ENCODE data around the gene TMEM259. TPM values are rescaled to one million over a fixed set of nuclear protein-coding genes. Genes with fewer than 3 reads are reported as not detected.

TMEM259 gene
- total and polyA plus RNA-seq, 2 of the 8 experiments (the other 6 are each of a cell fraction or from before 2014, with no cell fraction given) = 140 to 243 TPM

DNA sequence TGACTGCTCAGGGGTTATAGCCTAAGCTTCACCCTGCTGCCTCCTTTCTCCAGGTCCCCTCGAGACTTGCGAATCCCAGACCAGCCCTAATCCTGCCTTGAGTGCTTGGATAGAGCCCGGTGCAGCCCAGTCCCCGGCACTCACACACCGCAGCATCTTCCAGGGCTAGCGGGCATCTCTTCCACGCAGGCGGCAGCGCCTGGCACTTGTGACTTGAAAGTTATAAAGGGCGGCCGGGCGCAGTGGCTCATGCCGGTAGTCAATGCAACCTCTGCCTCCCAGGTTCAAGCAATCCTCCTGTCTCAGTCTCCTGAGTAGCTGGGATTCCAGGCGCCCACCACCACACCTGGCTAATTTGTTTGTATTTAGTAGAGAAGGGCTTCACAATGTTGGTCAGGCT is 34.8 kb downstream of the TMEM259 start:
- H2BK20ac ChIP-seq (ENCODE audit: low read length) = no peak overlapping the region
- H3K9ac ChIP-seq (replicated peaks in 1 of 4; ENCODE audit: extremely low read depth in 1 of 4, low read depth in 3 of 4, low read length in 3 of 4) = no peak overlapping the region
- no peak overlapping the region for H3K14ac ChIP-seq (ENCODE audit: insufficient read length)
- no peak overlapping the region for H4K5ac ChIP-seq (ENCODE audit: insufficient read length, low read depth, low read length)
- H3K4ac ChIP-seq (replicated peaks; ENCODE audit: insufficient read length, low read depth, low read length) = no peak overlapping the region
- peaks cover 4% of the 10 kb centered on the region; the same call in 1 of the 2 replicates for H3K23me2 ChIP-seq (ENCODE audit: low read depth, low read length)
- H3K23ac ChIP-seq (ENCODE audit: insufficient read length) = no peak overlapping the region
- H4K20me1 ChIP-seq (replicated peaks in 1 of 2; ENCODE audit: control insufficient read depth in 1 of 2, insufficient read depth in 2 of 2, low read length in 2 of 2) = peaks cover 3 to 9% of the 10 kb centered on the region in 2 experiments
- no peak overlapping the region; the same call in 1 of the 2 replicates for H4K8ac ChIP-seq (ENCODE audit: extremely low read depth, insufficient read depth, low read length)
- H3K4me1 ChIP-seq (replicated peaks in 1 of 4; ENCODE audit: control insufficient read depth in 3 of 4, insufficient read depth in 4 of 4, low read length in 3 of 4) = peaks cover 0 to 4% (median under 1%) of the 10 kb centered on the region in 4 experiments; a peak in 4 of 7 replicates
- WGBS, 2 experiments (ENCODE audit: extremely low coverage in 1 of 2, insufficient coverage in 1 of 2, insufficient read length in 1 of 2, insufficient replicate concordance in 2 of 2, low coverage in 1 of 2, low lambda C conversion rate in 2 of 2, missing lambda C conversion rate in 1 of 2) = 93% methylated on average over 14 of the region's 14 CpGs; no CpG with 5 or more reads in 1 of the 2 experiments
- FAIRE-seq = no peak
- H3K18ac ChIP-seq (ENCODE audit: extremely low read depth, low read length) = no peak overlapping the region
- H2BK5ac ChIP-seq (ENCODE audit: low read depth, low read length) = no peak overlapping the region
- no peak for DNase-seq (ENCODE audit: low read depth in 1 of 2, low spot score in 2 of 2)
- no peaks in the 10 kb centered on the region for H3K27me3 ChIP-seq (replicated peaks in 1 of 4; ENCODE audit: control insufficient read depth in 3 of 4, extremely low read depth in 1 of 4, insufficient read depth in 3 of 4, low read length in 3 of 4)
- H3K79me1 ChIP-seq (ENCODE audit: low read depth, low read length) = peaks cover 5% of the 10 kb centered on the region
- H2BK15ac ChIP-seq (ENCODE audit: low read length) = no peak overlapping the region
- H3K56ac ChIP-seq (replicated peaks; ENCODE audit: insufficient read length, low read depth, low read length) = no peak overlapping the region
- no peak overlapping the region for H3K27ac ChIP-seq (ENCODE audit: low read depth, low read length)
- no peak overlapping the region for H2BK120ac ChIP-seq (replicated peaks; ENCODE audit: low read depth, low read length)
- no peak overlapping the region for H2AFZ ChIP-seq (ENCODE audit: low read length)
- peaks cover 0 to 17% of the 10 kb centered on the region in 2 experiments; a peak in 2 of 4 replicates for H3K79me2 ChIP-seq (ENCODE audit: control insufficient read depth in 1 of 2, insufficient read depth in 2 of 2, low read length in 2 of 2)
- TF ChIP-seq RAD21 (IDR thresholded peaks at IDR 0.05 in 1 of 2, conservative IDR thresholded peaks at IDR 0.05 in 1 of 2; ENCODE audit: low read depth in 2 of 2, low read length in 2 of 2) = no peak
- no peak for TF ChIP-seq TCF12 (IDR thresholded peaks at IDR 0.05; ENCODE audit: low read depth, low read length)
- no peak for TF ChIP-seq CTBP2 (IDR thresholded peaks at IDR 0.05; ENCODE audit: borderline replicate concordance, insufficient read depth, insufficient read length, low read length)
- TF ChIP-seq CBX5 (IDR thresholded peaks at IDR 0.05; ENCODE audit: low read depth, low read length) = no peak
- TF ChIP-seq, protein P1, sequence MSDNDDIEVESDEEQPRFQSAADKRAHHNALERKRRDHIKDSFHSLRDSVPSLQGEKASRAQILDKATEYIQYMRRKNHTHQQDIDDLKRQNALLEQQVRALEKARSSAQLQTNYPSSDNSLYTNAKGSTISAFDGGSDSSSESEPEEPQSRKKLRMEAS (IDR thresholded peaks at IDR 0.05) = no peak
- H2BK12ac ChIP-seq (ENCODE audit: low read depth, low read length) = no peak overlapping the region
- peaks cover 7 to 21% (median 20%) of the 10 kb centered on the region in 4 experiments; a peak in 6 of 8 replicates for H3K36me3 ChIP-seq (ENCODE audit: control insufficient read depth in 2 of 4, insufficient read depth in 4 of 4, low read length in 3 of 4)
- H3K4me2 ChIP-seq (ENCODE audit: insufficient read depth in 1 of 2, low read depth in 2 of 2, low read length in 2 of 2) = no peak overlapping the region
- no peaks in the 10 kb centered on the region for H3K9me3 ChIP-seq (ENCODE audit: insufficient read depth in 2 of 2, low read depth in 1 of 2, low read length in 1 of 2)
- no peak overlapping the region for H3K4me3 ChIP-seq (ENCODE audit: extremely low read depth in 1 of 4, insufficient read depth in 2 of 4, low read depth in 3 of 4, low read length in 4 of 4)
- no peak overlapping the region for H2AK5ac ChIP-seq (ENCODE audit: low read depth, low read length)
- ChIA-PET POLR2A (ENCODE audit: partially characterized antibody) (interaction anchor here (0.6 to 4.8 kb wide), 3 partner anchors 10 to 296 kb away, joined by 3 to 33 read pairs (median 3); no protein-coding TSS in a partner anchor), CTCF (ENCODE audit: partially characterized antibody) (interaction anchor here (1.2 to 1.5 kb wide), 3 partner anchors 10 to 70 kb away, joined by 4 to 5 read pairs (median 4); no protein-coding TSS in a partner anchor)
- H4K91ac ChIP-seq (replicated peaks; ENCODE audit: insufficient read length, low read length) = no peak overlapping the region

All from H1 (cell line).